ENCODE data around the gene SMPX.

SMPX gene

GRCh38 chrX:21744060-21744459 is 13.9 kb downstream of the SMPX start:
- no peak for DNase-seq (ENCODE audit: low spot score)

GRCh38 chrX:21741869-21742701 is 15.8 kb downstream of the SMPX start:
- no peak for DNase-seq (ENCODE audit: low spot score)

- DNase-seq (ENCODE audit: low spot score): no peak
Measured at GRCh38 chrX:21741364-21741763, 16.6 kb downstream of the SMPX start.

- DNase-seq (ENCODE audit: low spot score): no peak
Measured at GRCh38 chrX:21740329-21741274, 17.3 kb downstream of the SMPX start.

GRCh38 chrX:21738950-21739287 is 19.0 kb downstream of the SMPX start:
- DNase-seq (ENCODE audit: low spot score): no peak

- DNase-seq (ENCODE audit: low spot score): no peak
Measured at GRCh38 chrX:21738210-21738949, 19.5 kb downstream of the SMPX start.

GRCh38 chrX:21735768-21736127 is 22.2 kb downstream of the SMPX start:
- no peak for DNase-seq (ENCODE audit: low spot score)

- DNase-seq (ENCODE audit: low spot score): no peak
Measured at GRCh38 chrX:21735038-21735767, 22.7 kb downstream of the SMPX start.

- no peak for DNase-seq (ENCODE audit: low spot score)
Measured at GRCh38 chrX:21734175-21734574, 23.7 kb downstream of the SMPX start.

- no peak for DNase-seq (ENCODE audit: low spot score)
Measured at GRCh38 chrX:21733705-21734104, 24.2 kb downstream of the SMPX start.

GRCh38 chrX:21730026-21730425 is 27.9 kb downstream of the SMPX start:
- no peak for DNase-seq (ENCODE audit: low spot score)

GRCh38 chrX:21728276-21728968 is 29.5 kb downstream of the SMPX start:
- no peak for DNase-seq (ENCODE audit: low spot score)

- DNase-seq (ENCODE audit: low spot score): no peak
Measured at GRCh38 chrX:21725916-21726315, 32.0 kb downstream of the SMPX start.

- DNase-seq (ENCODE audit: low spot score): no peak
Measured at GRCh38 chrX:21725496-21725895, 32.4 kb downstream of the SMPX start.

- no peak for DNase-seq (ENCODE audit: low spot score)
Measured at GRCh38 chrX:21723814-21724213, 34.1 kb downstream of the SMPX start.

- no peak for DNase-seq (ENCODE audit: low spot score)
Measured at GRCh38 chrX:21723084-21723483, 34.8 kb downstream of the SMPX start.

- no peak for DNase-seq (ENCODE audit: low spot score)
Measured at GRCh38 chrX:21721195-21721594, 36.7 kb downstream of the SMPX start.

- no peak for DNase-seq (ENCODE audit: low spot score)
Measured at GRCh38 chrX:21718575-21718974, 39.3 kb downstream of the SMPX start.

GRCh38 chrX:21717802-21718201 is 40.1 kb downstream of the SMPX start:
- no peak for DNase-seq (ENCODE audit: low spot score)

GRCh38 chrX:21715825-21716224 is 42.1 kb downstream of the SMPX start:
- no peak for DNase-seq (ENCODE audit: low spot score)

GRCh38 chrX:21715337-21715736 is 42.6 kb downstream of the SMPX start:
- no peak for DNase-seq (ENCODE audit: low spot score)
